GM19372 (cell line): Measurements from ENCODE around the gene ERLIN1.

Experiments
- ATAC-seq: cut with Tn5 transposase; IDR thresholded peaks from one replicate; pipeline ENCODE4 v1.9.1; 2021; ENCODE audit warnings: mild to moderate bottlenecking, low read depth, moderate library complexity; ENCODE audit not compliant: unreplicated experiment

ERLIN1 gene

GRCh38 chr10:100185364-100186252 lies at the start of gene ERLIN1:
Gene ERLIN1 (minus strand): TSS chr10:100186029. CDS start chr10:100185626, 403 bp downstream.
- ATAC-seq: peak; percentile 89

GRCh38 chr10:100232101-100232500 lies 46.3 kb upstream of the ERLIN1 start:
- no peak for ATAC-seq

GRCh38 chr10:100229819-100230422 lies 44.1 kb upstream of the ERLIN1 start:
- ATAC-seq: no peak

DNA sequence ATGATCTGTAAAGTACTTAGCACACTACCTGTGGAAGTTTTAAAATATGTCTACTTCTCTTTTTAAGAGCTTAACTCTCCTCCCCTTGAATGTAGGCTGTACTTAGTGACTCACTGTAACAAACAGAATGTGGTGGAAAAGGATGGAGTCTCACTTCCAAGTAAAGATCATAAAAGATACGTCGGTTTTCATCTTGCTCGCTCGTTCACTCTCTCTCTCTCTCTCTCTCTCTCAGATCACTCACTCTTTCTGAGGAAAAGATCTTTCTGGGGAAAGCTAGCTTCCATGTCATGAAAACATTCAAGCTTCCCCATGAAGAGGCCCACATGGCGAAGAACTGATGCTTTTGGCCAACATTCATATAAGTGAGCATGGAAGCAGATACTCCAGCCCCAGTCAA lies 38.0 kb upstream of the ERLIN1 start:
- ATAC-seq: no peak

GRCh38 chr10:100222529-100222928 lies 36.7 kb upstream of the ERLIN1 start:
- ATAC-seq: no peak

- no peak for ATAC-seq
Observed at GRCh38 chr10:100216006-100216405, 30.2 kb upstream of the ERLIN1 start.

DNA sequence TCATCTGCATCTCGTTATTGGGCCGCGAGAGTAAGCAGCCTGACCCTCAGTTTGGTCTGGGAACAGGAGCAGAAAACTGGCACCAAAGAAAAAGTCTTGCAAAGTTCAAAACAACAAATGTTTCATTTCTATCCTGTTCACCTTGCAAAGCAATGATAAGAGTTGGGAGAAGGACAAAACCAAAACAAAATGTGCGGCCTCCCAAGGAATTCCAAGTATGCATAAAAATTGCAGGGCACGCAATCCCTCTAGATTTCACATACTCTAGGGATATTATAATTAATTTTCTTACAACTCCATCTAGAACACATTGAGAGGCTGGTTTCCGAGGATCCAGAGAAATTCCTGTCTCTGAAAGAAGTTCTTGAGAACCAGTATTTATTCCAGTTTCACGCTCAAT lies 23.5 kb upstream of the ERLIN1 start:
- ATAC-seq: no peak

DNA sequence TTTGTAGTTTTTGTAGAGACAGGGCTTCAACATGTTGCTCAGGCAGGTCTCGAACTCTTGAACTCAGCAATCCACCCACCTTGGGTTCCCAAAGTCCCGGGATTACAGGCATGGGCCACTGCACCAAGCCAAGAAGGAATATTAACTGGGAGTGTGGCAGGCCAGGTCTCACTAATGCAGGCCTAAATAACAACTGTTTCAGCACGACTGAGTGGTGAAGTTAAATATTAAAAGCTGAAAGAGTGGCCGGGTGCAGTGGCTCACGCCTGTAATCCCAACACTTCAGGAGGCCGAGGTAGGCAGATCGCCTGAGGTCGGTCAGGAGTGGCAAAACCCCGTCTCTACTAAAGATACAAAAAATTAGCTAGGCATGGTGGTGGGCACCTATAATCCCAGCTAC lies 22.4 kb upstream of the ERLIN1 start:
- ATAC-seq: no peak

DNA sequence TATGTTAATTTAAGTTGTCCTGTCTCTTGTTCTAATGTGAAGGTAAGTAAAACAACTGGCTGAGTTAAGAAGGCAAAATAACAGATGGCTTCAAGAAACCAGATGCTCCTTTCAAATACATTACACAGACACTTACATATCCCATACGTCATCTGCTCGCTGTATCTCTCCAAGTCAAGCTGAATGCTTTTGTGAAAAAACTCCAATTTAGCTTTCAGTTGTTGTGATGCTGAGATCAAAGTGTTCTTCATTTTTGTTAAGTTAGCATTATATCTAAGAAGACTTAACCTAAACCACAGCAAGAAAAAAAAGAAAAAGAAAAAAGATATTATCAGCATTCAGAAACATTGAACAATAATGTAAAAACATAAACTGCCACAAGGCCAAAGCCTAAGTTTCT lies 18.5 kb upstream of the ERLIN1 start:
- ATAC-seq: no peak

GRCh38 chr10:100201549-100201948 lies 15.7 kb upstream of the ERLIN1 start:
- no peak for ATAC-seq

DNA sequence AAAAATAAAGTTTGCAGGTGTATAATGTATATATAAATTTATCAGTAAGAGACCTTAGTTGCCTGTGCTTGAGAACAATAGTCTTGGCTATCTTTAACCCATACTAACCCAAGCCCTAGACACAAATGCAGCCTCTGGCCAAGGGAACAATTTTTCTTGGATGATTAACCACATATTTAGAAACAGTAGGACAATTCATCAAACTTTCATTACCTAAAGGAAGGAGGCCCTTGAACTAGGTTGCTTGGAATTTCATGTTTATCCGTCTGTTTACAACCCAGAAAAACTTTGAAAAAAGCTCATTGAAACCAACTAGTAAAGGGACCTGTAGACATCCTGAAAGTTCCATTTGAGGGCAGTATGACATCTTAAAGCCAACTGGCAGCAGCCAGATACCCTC lies 8.9 kb upstream of the ERLIN1 start:
- ATAC-seq: no peak

GRCh38 chr10:100192350-100192749 lies 6.5 kb upstream of the ERLIN1 start:
- ATAC-seq: no peak

DNA sequence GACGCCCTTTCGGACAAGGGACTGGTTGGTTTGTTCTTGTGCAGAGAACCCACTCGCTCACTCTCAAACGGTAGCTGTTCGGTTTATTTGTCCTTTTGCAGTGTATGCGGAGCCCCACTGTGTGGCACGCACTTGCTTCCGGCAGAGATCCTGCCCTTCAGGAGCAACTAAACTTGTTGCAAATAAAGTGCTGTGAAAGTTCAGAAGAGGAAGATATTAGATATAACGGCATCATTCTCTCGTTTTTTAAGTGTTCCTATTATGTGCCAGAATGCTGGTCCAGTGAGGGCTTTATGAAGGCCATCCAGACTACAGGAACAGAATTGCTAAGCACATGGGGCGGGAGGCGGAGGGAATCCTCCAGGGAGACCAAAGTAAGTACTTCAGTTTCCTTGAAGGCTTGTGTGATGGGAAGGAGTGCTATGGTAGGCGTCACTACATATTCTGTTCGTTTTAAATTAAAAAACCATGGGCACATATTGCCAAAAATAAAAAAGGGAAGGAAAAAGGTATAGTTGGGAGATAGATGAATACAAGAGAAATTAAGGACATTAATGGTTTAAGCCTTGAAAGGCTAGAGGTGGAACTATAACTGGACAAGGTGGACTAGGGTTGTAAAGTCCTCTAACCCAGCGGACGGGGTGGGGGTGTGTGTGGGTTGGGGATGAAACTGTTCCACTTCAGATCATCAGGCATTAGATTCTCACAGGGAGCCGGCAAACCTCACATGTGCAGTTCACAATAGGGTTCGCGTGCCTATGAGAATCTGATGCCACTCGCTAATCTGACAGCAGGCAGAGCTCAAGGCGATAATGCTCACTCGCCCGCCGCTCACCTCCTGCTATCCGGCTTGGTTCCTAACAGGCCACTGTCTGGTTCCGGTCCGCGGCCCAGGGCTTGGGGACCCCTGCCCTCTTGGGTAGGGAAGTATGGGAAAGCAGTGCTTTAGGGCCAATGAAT lies 704 bp upstream of the ERLIN1 start:
- peak; percentile 36 for ATAC-seq

GRCh38 chr10:100184840-100185239 lies 989 bp downstream of the ERLIN1 start:
- ATAC-seq: no peak

GRCh38 chr10:100184426-100184825 lies 1.4 kb downstream of the ERLIN1 start:
- no peak for ATAC-seq

- ATAC-seq: no peak
Observed at GRCh38 chr10:100183481-100183880, 2.3 kb downstream of the ERLIN1 start.

DNA sequence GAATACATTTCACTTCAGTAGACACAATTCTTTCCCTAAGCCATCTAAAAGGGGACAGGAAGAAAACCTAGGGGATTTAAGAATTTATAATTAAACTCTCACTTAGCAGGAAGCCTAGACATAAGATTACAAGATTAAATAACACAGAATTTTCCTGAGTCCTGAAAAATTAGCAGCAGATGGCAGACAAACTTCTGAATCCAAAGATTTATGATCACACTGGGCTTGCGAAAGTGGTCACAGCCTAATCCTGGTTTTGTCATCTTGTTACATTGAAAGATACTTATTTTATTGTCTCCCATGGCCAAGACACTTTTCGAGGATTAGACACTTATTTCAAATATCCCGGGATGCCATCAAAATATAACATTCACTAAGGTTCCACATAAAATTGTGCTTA lies 2.9 kb downstream of the ERLIN1 start:
- no peak for ATAC-seq

GRCh38 chr10:100182281-100182680 lies 3.5 kb downstream of the ERLIN1 start:
- no peak for ATAC-seq

- ATAC-seq: no peak
Observed at GRCh38 chr10:100175875-100176274, 10.0 kb downstream of the ERLIN1 start.

DNA sequence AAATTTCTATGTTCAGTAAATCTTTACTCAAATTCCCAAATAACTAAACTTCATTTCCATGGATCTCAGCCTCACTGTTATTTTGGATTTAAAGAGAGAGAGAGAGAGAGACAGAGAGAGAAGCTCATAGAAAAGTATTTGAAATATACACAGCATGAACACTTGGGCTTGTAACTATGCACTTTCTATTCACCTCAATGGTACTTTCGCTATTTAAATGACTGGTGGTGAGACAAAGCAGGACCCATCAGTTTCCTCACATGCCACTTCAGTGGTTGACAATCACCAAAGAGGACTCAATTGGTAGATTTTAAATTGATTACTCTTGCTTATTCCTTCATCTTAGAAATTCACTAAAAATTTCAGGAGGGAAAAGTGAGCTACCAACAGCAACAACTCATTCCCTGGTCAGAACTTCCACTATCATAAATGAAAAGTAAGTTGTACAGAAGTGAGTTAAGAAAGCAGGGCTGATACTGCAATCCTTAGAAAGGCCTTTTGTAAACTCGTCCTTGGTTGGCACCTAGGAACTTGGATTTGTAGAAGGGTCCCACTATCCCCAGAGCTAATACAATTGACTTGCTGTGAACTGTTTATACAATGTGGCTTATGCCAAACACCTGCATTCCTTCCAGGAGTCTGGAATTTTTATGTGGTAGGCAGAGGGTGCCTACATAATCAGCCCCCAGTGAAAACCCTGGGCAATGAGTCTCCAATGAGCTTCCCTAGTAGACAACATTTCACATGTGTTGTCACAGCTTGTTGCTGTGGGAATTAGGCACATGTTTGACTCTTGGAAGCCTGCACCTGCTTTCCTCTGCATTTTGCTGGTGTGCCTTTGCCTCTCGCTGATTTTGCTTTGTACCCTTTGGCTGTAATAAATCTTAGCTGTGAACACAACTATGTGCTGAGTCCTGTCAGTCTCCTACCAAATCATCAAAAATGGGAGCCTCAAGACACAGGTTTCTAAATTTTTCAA lies 10.8 kb downstream of the ERLIN1 start:
- ATAC-seq: no peak
